GM19023 (cell line): ENCODE results near the gene SBK2.
"Not testable (repeated sequence)": the region's sequence is repeated elsewhere in the genome, so short reads cannot be mapped to it uniquely, and the experiment has no call there.

Experiments
- ATAC-seq: cut with Tn5 transposase; IDR thresholded peaks from one replicate; pipeline ENCODE4 v1.9.1; 2021; ENCODE audit warnings: mild to moderate bottlenecking, moderate library complexity; ENCODE audit not compliant: unreplicated experiment

SBK2 gene

GRCh38 chr19:55503157-55503501 is 33.8 kb downstream of the SBK2 start:
- ATAC-seq = no peak

- no peak for ATAC-seq
Measured at GRCh38 chr19:55502197-55502952, 34.6 kb downstream of the SBK2 start.

GRCh38 chr19:55500368-55500952 is 36.5 kb downstream of the SBK2 start:
- no peak for ATAC-seq

- no peak for ATAC-seq
Measured at GRCh38 chr19:55498246-55498840, 38.6 kb downstream of the SBK2 start.

- no peak for ATAC-seq
Measured at GRCh38 chr19:55497763-55498162, 39.2 kb downstream of the SBK2 start.

- ATAC-seq = not testable (repeated sequence)
Measured at GRCh38 chr19:55496820-55497219, 40.1 kb downstream of the SBK2 start.

GRCh38 chr19:55495646-55496349 is 41.1 kb downstream of the SBK2 start:
- no peak for ATAC-seq

GRCh38 chr19:55494172-55494761 is 42.7 kb downstream of the SBK2 start:
- ATAC-seq = no peak

- no peak for ATAC-seq
Measured at GRCh38 chr19:55493645-55494171, 43.2 kb downstream of the SBK2 start.

- no peak for ATAC-seq
Measured at GRCh38 chr19:55493052-55493644, 43.8 kb downstream of the SBK2 start.

GRCh38 chr19:55492362-55492944 is 44.5 kb downstream of the SBK2 start:
- no peak for ATAC-seq

GRCh38 chr19:55491546-55492360 is 45.2 kb downstream of the SBK2 start:
- ATAC-seq = no peak

GRCh38 chr19:55490478-55491432 is 46.2 kb downstream of the SBK2 start:
- no peak for ATAC-seq

GRCh38 chr19:55489711-55490477 is 47.0 kb downstream of the SBK2 start:
- no peak for ATAC-seq

GRCh38 chr19:55488986-55489710 is 47.8 kb downstream of the SBK2 start:
- no peak for ATAC-seq

GRCh38 chr19:55487924-55488687 is 48.8 kb downstream of the SBK2 start, which contains the start of gene SSC5D:
Gene SSC5D, plus strand, starts transcription at chr19:55488436. Its CDS starts 154 bp downstream, at chr19:55488590.
- ATAC-seq = no peak
